GM18507 (cell line): ENCODE data around the gene GGN.
A peak's percentile ranks its signal among the peaks of the same experiment; 100 is the strongest.
"Not testable (repeated sequence)": the region's sequence is repeated elsewhere in the genome, so short reads cannot be mapped to it uniquely, and the experiment has no call there.

ENCODE experiments used
- DNase-seq: peaks from one replicate; pipeline ENCODE4 v3.0.0; 2011; ENCODE audit warnings: low read depth; ENCODE audit not compliant: insufficient read length; ENCODE audit errors: extremely low spot score
- FAIRE-seq: peaks from 2 replicates; lab custom pipeline; 2011; peaks lifted over from hg19 to GRCh38; lab: Jason Lieb, UNC

The GGN gene

GRCh38 chr19:38371081-38371480 lies 16.8 kb downstream of the GGN start:
- DNase-seq (no peak), FAIRE-seq (no peak)

GRCh38 chr19:38370299-38370698 lies 17.5 kb downstream of the GGN start:
- no peak for DNase-seq
- FAIRE-seq, result no peak

GRCh38 chr19:38369584-38369983 lies 18.2 kb downstream of the GGN start:
- FAIRE-seq, result no peak
- no peak for DNase-seq

GRCh38 chr19:38367041-38367440 lies 20.8 kb downstream of the GGN start:
- DNase-seq, result no peak

GRCh38 chr19:38362946-38363688 lies 24.7 kb downstream of the GGN start:
- not testable (repeated sequence) for DNase-seq, FAIRE-seq

More at GRCh38 chr19:38367041-38367440, 20.8 kb downstream of the GGN start:
- FAIRE-seq, result no peak

- no peak for DNase-seq
- peak; percentile 9 for FAIRE-seq
Observed at GRCh38 chr19:38362076-38362945, 25.5 kb downstream of the GGN start.

GRCh38 chr19:38361633-38362075 lies 26.2 kb downstream of the GGN start:
- FAIRE-seq (no peak), DNase-seq (no peak)

- no peak for FAIRE-seq
Observed at GRCh38 chr19:38360839-38361631, 26.8 kb downstream of the GGN start.

GRCh38 chr19:38360351-38360750 lies 27.5 kb downstream of the GGN start:
- DNase-seq (no peak), FAIRE-seq (no peak)

More at GRCh38 chr19:38360839-38361631, 26.8 kb downstream of the GGN start:
- DNase-seq, result no peak

GRCh38 chr19:38359242-38360021 lies 28.4 kb downstream of the GGN start:
- FAIRE-seq (no peak), DNase-seq (no peak)

GRCh38 chr19:38358071-38358470 lies 29.8 kb downstream of the GGN start:
- FAIRE-seq, result no peak
- no peak for DNase-seq

GRCh38 chr19:38355728-38356725 lies 31.8 kb downstream of the GGN start:
- FAIRE-seq, result no peak
- DNase-seq, result no peak

- no peak for DNase-seq
- FAIRE-seq, result no peak
Observed at GRCh38 chr19:38352611-38353010, 35.2 kb downstream of the GGN start.

- FAIRE-seq, result no peak
- no peak for DNase-seq
Observed at GRCh38 chr19:38351865-38352395, 35.9 kb downstream of the GGN start.

- FAIRE-seq, result no peak
- DNase-seq, result no peak
Observed at GRCh38 chr19:38350883-38351282, 37.0 kb downstream of the GGN start.

GRCh38 chr19:38346837-38347236 lies 41.0 kb downstream of the GGN start:
- no peak for DNase-seq
- no peak for FAIRE-seq

- FAIRE-seq (no peak), DNase-seq (no peak)
Observed at GRCh38 chr19:38340927-38341326, 46.9 kb downstream of the GGN start.

GRCh38 chr19:38339011-38339410 lies 48.8 kb downstream of the GGN start:
- DNase-seq, FAIRE-seq: not testable (repeated sequence)
